Neural progenitor cell (in vitro differentiated cells): Measurements from ENCODE around the gene SRRM1.

ENCODE experiments used
- EZH2 ChIP-seq: fragments of 200-600 bp; sonication (generic); IDR thresholded peaks from 2 replicates; pipeline ENCODE4 v1.6.1; 2017; ENCODE audit warnings: antibody characterized with exemption, mild to moderate bottlenecking, moderate library complexity
- TF ChIP-seq, protein P1 (sequence below): fragments of 200-600 bp; sonication (generic); IDR thresholded peaks from 2 replicates; pipeline ENCODE4 v1.5.1; 2017; ENCODE audit warnings: antibody characterized with exemption, mild to moderate bottlenecking

DNA sequence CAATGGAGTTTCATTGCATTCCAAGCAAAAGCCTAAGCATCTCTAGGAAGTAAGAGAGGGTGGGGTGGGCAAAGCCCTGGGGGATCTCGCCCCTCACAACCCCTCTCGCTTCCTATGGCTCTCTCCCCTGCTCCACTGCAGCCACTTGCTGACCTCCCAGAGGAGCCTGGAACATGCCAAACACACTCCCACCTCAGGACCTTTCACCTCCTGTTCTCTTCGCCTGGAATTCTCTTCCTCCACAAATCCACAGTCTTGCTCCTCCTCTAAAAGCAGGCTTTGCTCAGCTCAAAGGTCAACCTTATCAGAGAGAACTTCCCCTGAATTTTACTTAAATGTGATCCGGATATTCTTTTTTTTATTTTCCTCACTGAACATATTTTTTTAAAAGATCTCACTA is 20.9 kb upstream of the SRRM1 start:
- TF ChIP-seq, protein P1, sequence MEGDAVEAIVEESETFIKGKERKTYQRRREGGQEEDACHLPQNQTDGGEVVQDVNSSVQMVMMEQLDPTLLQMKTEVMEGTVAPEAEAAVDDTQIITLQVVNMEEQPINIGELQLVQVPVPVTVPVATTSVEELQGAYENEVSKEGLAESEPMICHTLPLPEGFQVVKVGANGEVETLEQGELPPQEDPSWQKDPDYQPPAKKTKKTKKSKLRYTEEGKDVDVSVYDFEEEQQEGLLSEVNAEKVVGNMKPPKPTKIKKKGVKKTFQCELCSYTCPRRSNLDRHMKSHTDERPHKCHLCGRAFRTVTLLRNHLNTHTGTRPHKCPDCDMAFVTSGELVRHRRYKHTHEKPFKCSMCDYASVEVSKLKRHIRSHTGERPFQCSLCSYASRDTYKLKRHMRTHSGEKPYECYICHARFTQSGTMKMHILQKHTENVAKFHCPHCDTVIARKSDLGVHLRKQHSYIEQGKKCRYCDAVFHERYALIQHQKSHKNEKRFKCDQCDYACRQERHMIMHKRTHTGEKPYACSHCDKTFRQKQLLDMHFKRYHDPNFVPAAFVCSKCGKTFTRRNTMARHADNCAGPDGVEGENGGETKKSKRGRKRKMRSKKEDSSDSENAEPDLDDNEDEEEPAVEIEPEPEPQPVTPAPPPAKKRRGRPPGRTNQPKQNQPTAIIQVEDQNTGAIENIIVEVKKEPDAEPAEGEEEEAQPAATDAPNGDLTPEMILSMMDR, result no peak
- no peak for TF ChIP-seq EZH2
